ENCODE measurements around the gene DPH1. TPM values are rescaled to one million over a fixed set of nuclear protein-coding genes. Genes with fewer than 3 reads are reported as not detected.
A peak's percentile ranks its signal among the peaks of the same experiment; 100 is the strongest.

The DPH1 gene
- total RNA-seq, 4 donors from 2014 or later = 47.2 to 59.9 (median 57.7) TPM

DNA sequence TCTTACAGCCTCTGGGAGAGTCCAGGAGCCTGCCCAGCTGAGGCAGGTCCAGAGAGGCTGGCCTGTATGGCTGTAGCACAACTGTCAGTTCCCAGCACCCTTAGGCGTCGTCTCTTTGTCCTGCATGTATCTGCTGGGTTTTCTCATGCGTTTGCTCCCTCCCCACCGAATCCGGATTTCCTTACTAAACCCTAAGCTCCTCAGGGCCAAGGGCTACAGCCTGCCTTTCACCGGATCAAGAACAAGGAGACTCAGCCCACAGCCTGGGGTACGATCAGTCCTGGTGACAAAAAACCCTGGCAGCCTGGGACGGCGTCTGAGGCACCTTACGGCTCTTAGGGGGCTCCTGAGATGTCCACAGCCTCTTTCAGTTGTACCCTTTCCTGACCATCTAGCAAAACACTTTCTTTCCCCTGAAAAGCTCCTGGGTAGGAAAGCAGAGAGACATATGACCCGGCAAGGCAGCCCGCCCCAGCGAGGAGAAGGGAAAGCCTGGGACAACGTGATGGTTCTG, 37.2 kb downstream of the DPH1 start:
- no peak for DNase-seq
- peaks cover 49 to 51% of the 10 kb centered on the region in 2 donors for H3K4me1 ChIP-seq
- peaks cover 0 to 25% of the 10 kb centered on the region in 2 donors for H3K36me3 ChIP-seq
- no peaks in the 10 kb centered on the region for H3K27me3 ChIP-seq
- peak overlapping the region; percentile 68 to 82 (median 74) for H3K27ac ChIP-seq
- H3K9me3 ChIP-seq = no peaks in the 10 kb centered on the region
- TF ChIP-seq, protein P1, sequence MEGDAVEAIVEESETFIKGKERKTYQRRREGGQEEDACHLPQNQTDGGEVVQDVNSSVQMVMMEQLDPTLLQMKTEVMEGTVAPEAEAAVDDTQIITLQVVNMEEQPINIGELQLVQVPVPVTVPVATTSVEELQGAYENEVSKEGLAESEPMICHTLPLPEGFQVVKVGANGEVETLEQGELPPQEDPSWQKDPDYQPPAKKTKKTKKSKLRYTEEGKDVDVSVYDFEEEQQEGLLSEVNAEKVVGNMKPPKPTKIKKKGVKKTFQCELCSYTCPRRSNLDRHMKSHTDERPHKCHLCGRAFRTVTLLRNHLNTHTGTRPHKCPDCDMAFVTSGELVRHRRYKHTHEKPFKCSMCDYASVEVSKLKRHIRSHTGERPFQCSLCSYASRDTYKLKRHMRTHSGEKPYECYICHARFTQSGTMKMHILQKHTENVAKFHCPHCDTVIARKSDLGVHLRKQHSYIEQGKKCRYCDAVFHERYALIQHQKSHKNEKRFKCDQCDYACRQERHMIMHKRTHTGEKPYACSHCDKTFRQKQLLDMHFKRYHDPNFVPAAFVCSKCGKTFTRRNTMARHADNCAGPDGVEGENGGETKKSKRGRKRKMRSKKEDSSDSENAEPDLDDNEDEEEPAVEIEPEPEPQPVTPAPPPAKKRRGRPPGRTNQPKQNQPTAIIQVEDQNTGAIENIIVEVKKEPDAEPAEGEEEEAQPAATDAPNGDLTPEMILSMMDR (IDR thresholded peaks at IDR 0.05 in 4 of 5, conservative IDR thresholded peaks at IDR 0.05 in 1 of 5) = no peak
- no peak for TF ChIP-seq POLR2A (IDR thresholded peaks at IDR 0.05)
- ATAC-seq = no peak
- intact Hi-C loops (cut with DNase I; ENCODE audit: low total_unique reads) = no loop called here
- in situ Hi-C loops (cut with MboI; ENCODE audit: low sequenced_read_pairs in 4 of 4) = loop anchor here in 2 of 4 donors (5.0 to 10.0 kb wide), 2 partner anchors 175 to 178 kb away; no protein-coding TSS in a partner anchor
- H3K4me3 ChIP-seq = no peak overlapping the region

GRCh38 chr17:2067608-2068024, 37.7 kb downstream of the DPH1 start:
- TF ChIP-seq, protein P1 (IDR thresholded peaks at IDR 0.05 in 4 of 5, conservative IDR thresholded peaks at IDR 0.05 in 1 of 5) = no peak
- no peak for TF ChIP-seq POLR2A (IDR thresholded peaks at IDR 0.05)
- H3K27ac ChIP-seq = peak overlapping the region; percentile 68 to 82 (median 74)
- no peak overlapping the region for H3K4me3 ChIP-seq
- in situ Hi-C loops (cut with MboI; ENCODE audit: low sequenced_read_pairs in 4 of 4) = loop anchor here in 2 of 4 donors (5.0 to 10.0 kb wide), 2 partner anchors 175 to 177 kb away; no protein-coding TSS in a partner anchor
- H3K36me3 ChIP-seq = peaks cover 0 to 25% of the 10 kb centered on the region in 2 donors
- DNase-seq (no peak), ATAC-seq (no peak)
- no peaks in the 10 kb centered on the region for H3K27me3 ChIP-seq
- no peaks in the 10 kb centered on the region for H3K9me3 ChIP-seq
- intact Hi-C loops (cut with DNase I; ENCODE audit: low total_unique reads) = no loop called here
- H3K4me1 ChIP-seq = peaks cover 48 to 53% of the 10 kb centered on the region in 2 donors

- Histone ChIP-seq H3K36me3 (peaks cover 0 to 25% of the 10 kb centered on the region in 2 donors), H3K4me1 (peaks cover 44 to 57% of the 10 kb centered on the region in 2 donors), H3K27me3 (no peaks in the 10 kb centered on the region), H3K9me3 (no peaks in the 10 kb centered on the region), H3K4me3 (no peak overlapping the region), H3K27ac (peak overlapping the region; percentile 68 to 82 (median 74))
- ATAC-seq (no peak), DNase-seq (no peak)
- TF ChIP-seq, protein P1 (IDR thresholded peaks at IDR 0.05 in 4 of 5, conservative IDR thresholded peaks at IDR 0.05 in 1 of 5) = no peak
- no peak for TF ChIP-seq POLR2A (IDR thresholded peaks at IDR 0.05)
- in situ Hi-C loops (cut with MboI; ENCODE audit: low sequenced_read_pairs in 4 of 4) (loop anchor here in 2 of 4 donors (5.0 to 10.0 kb wide), 2 partner anchors 174 to 177 kb away; no protein-coding TSS in a partner anchor), intact Hi-C loops (cut with DNase I; ENCODE audit: low total_unique reads) (no loop called here)
These were observed 38.1 kb downstream of the DPH1 start for GRCh38 chr17:2068031-2068518.

DNA sequence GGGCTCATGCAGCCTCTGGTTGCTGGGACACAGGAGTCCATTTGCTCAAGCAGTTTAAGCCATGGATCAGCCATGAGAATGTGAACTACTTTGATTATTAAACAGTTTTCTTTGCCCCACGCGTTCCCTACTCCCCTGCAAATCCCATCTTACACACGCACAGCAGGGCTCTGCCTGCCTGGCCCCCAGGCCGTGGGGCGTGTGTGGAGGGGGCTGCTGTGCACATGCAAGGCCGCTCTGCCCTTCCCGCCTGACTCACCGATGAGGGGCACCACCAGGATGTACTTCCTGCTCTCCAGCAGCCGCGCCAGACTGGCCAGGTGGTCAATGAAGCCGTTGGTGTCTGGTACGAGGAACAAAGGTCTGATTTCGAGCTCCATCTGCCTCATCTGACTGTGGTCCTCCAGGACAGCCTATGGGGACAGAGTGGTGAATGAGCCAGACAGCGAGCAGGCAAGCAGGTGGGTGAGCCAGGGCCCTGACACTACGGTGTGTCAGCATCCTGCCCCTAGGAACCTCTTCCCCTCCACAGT, 38.6 kb downstream of the DPH1 start:
- ATAC-seq (no peak), DNase-seq (no peak)
- Histone ChIP-seq H3K27me3 (no peaks in the 10 kb centered on the region), H3K27ac (peak overlapping the region; percentile 68 to 82 (median 74)), H3K4me3 (no peak overlapping the region), H3K4me1 (peaks cover 39 to 54% of the 10 kb centered on the region in 2 donors), H3K36me3 (peaks cover 0 to 25% of the 10 kb centered on the region in 2 donors), H3K9me3 (no peaks in the 10 kb centered on the region)
- intact Hi-C loops (cut with DNase I; ENCODE audit: low total_unique reads) (no loop called here), in situ Hi-C loops (cut with MboI; ENCODE audit: low sequenced_read_pairs in 4 of 4) (loop anchor here in 2 of 4 donors (5.0 to 10.0 kb wide), 2 partner anchors 174 to 176 kb away; no protein-coding TSS in a partner anchor)
- TF ChIP-seq, protein P1 (IDR thresholded peaks at IDR 0.05 in 4 of 5, conservative IDR thresholded peaks at IDR 0.05 in 1 of 5) = no peak
- TF ChIP-seq POLR2A (IDR thresholded peaks at IDR 0.05) = no peak
